Thyroid gland (tissue), 4 donors: ENCODE data around the gene HEXD. TPM values are rescaled to one million over a fixed set of nuclear protein-coding genes. Genes with fewer than 3 reads are reported as not detected.

Source experiments
- DNase-seq, 2 donors: peaks; one replicate each; pipeline ENCODE4 v3.0.0-alpha.2; 2019
- H3K27ac ChIP-seq, 3 donors: fragments of 200-600 bp; sonication (generic); 1 replicate in 2 of 3; 2 replicates in 1 of 3; pipeline ENCODE4 v1.5.1; 2016 to 2019; ENCODE audit warnings: mild to moderate bottlenecking in 1 of 3, moderate library complexity in 1 of 3
- H3K27me3 ChIP-seq: fragments of 200-600 bp; sonication (generic); one replicate; pipeline ENCODE4 v1.5.1; 2019
- H3K36me3 ChIP-seq, 2 donors: fragments of 200-600 bp; sonication (generic); one replicate each; pipeline ENCODE4 v1.5.1; 2016 to 2019
- H3K4me1 ChIP-seq, 2 donors: fragments of 200-600 bp; sonication (generic); one replicate each; pipeline ENCODE4 v1.5.1; 2017 to 2019
- H3K4me3 ChIP-seq, 3 donors: fragments of 200-600 bp; sonication (generic); replicated peaks in 1 of 3; 1 replicate in 2 of 3; 2 replicates in 1 of 3; pipeline ENCODE4 v1.5.1; 2016; ENCODE audit warnings: mild to moderate bottlenecking in 1 of 3
- H3K9me3 ChIP-seq: fragments of 200-600 bp; sonication (generic); one replicate; pipeline ENCODE4 v1.5.1; 2017
- POLR2A ChIP-seq, 2 donors: fragments of 450-650 bp; IDR thresholded peaks; one replicate each; pipeline ENCODE4 v1.6.1; 2017; ENCODE audit warnings: antibody characterized with exemption in 2 of 2, mild to moderate bottlenecking in 2 of 2, moderate library complexity in 1 of 2
- WGBS, 2 donors: methylation state at CpG; one replicate each; pipeline ENCODE4 v1.1.5; 2017; 5-methylcytosine and 5-hydroxymethylcytosine counted together
- intact Hi-C: fragments of 100-400 bp; cut with DNase I; formaldehyde crosslinking; loops from one replicate; pipeline ENCODE4 v1.15.1; 2023
- total RNA-seq, 4 donors: library from RNA; depleted of rRNA; stranded (reverse); fragments of >200 nt; gene quantifications; one replicate each; pipeline ENCODE4 v1.2.3, GENCODE V29; 2016
- TF ChIP-seq, protein P1 (sequence below), 6 experiments: fragments of 200-600 bp in 3 of 6; fragments of 450-650 bp in 3 of 6; sonication (generic) in 3 of 6; IDR thresholded peaks; one replicate each; pipeline ENCODE4 v1.5.1; 2016 to 2019; ENCODE audit warnings: antibody characterized with exemption in 6 of 6, mild to moderate bottlenecking in 2 of 6, inconsistent platforms in 1 of 6, moderate library complexity in 1 of 6

The HEXD gene
- total RNA-seq, 4 donors from 2014 or later: 33.2 to 72.7 (median 40.9) TPM

DNA sequence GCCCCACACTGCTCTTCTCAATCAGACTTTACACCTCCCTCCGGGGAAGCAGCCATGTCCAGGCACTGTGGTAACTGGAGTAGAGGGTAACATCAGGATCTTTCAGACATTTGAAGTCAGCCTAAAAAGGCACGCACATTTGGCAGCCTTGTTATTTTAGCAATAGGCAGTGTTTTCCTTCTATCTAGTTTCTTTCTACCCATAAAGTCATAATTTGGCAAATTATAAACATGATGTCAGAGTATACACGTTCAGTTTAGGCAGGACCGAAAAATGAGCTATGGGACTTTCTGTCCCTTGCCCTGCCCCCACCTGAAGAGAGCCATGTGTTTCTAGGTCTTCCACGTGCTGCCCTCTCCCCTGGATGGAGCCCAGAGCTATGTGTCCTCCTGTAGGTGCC lies 61.5 kb downstream of the HEXD start:
- Histone ChIP-seq H3K4me3 (no peak overlapping the region), H3K4me1 (no peaks in the 10 kb centered on the region), H3K9me3 (no peaks in the 10 kb centered on the region), H3K36me3 (peaks cover 32 to 49% of the 10 kb centered on the region in 2 donors), H3K27ac (no peak overlapping the region), H3K27me3 (no peaks in the 10 kb centered on the region)
- intact Hi-C loops: no loop called here
- 87 to 90% methylated on average over 4 to 5 of the region's 5 CpGs for WGBS, 2 donors
- no peak for DNase-seq
- TF ChIP-seq, protein P1, sequence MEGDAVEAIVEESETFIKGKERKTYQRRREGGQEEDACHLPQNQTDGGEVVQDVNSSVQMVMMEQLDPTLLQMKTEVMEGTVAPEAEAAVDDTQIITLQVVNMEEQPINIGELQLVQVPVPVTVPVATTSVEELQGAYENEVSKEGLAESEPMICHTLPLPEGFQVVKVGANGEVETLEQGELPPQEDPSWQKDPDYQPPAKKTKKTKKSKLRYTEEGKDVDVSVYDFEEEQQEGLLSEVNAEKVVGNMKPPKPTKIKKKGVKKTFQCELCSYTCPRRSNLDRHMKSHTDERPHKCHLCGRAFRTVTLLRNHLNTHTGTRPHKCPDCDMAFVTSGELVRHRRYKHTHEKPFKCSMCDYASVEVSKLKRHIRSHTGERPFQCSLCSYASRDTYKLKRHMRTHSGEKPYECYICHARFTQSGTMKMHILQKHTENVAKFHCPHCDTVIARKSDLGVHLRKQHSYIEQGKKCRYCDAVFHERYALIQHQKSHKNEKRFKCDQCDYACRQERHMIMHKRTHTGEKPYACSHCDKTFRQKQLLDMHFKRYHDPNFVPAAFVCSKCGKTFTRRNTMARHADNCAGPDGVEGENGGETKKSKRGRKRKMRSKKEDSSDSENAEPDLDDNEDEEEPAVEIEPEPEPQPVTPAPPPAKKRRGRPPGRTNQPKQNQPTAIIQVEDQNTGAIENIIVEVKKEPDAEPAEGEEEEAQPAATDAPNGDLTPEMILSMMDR (IDR thresholded peaks at IDR 0.05): no peak
- no peak for TF ChIP-seq POLR2A (IDR thresholded peaks at IDR 0.05)

DNA sequence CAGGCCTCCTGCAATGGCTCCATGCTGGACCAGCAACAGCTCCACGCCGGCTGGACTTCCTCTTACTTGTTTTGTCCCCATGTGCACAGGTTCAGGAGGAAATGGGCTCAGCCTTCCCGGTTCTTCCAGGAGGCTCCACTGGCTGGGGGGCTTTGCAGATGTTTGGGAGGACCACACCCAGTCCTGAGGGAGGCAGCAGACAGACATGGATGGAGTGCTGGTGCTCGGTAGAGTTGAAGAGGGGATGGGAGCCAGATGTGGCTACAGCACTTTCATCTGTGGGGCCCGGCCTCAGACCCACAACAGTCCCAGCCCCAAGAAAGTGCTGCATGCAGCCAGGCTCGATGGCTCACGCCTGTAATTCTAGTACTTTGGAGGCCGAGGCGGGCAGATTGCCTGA lies 62.2 kb downstream of the HEXD start:
- 92 to 94% methylated on average over 6 to 7 of the region's 9 CpGs for WGBS, 2 donors
- DNase-seq: no peak
- H3K4me1 ChIP-seq: no peaks in the 10 kb centered on the region
- H3K9me3 ChIP-seq: no peaks in the 10 kb centered on the region
- H3K27me3 ChIP-seq: no peaks in the 10 kb centered on the region
- intact Hi-C loops: no loop called here
- peaks cover 40 to 55% of the 10 kb centered on the region in 2 donors for H3K36me3 ChIP-seq
- TF ChIP-seq, protein P1 (IDR thresholded peaks at IDR 0.05): no peak
- TF ChIP-seq POLR2A (IDR thresholded peaks at IDR 0.05): no peak
- H3K27ac ChIP-seq: no peak overlapping the region
- no peak overlapping the region for H3K4me3 ChIP-seq

DNA sequence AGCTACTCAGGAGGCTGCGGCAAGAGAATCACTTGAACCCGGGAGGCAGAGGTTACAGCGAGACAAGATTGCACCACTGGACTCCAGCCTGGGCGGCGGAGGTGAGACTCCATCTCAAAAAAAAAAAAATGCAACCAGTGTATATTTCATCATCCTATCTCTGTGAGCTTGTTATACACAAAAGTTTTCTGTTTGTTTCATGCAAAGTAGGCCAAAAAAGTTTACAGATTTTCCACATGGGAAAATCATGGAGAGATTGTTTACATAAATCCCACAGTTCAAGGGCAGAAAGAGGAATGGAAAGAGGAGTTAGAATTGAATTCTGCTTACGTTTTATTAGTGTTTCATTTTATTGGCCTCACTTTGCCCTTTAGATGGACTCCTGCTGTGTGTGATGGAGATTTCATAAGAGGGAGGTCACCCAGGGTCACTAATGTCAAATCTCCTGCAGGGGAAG lies 65.1 kb downstream of the HEXD start:
- no peak for TF ChIP-seq POLR2A (IDR thresholded peaks at IDR 0.05)
- TF ChIP-seq, protein P1 (IDR thresholded peaks at IDR 0.05): no peak
- DNase-seq: no peak
- Histone ChIP-seq H3K36me3 (peaks cover 57 to 70% of the 10 kb centered on the region in 2 donors), H3K27ac (no peak overlapping the region), H3K4me1 (peaks cover 4 to 6% of the 10 kb centered on the region in 2 donors), H3K4me3 (no peak overlapping the region), H3K9me3 (no peaks in the 10 kb centered on the region), H3K27me3 (no peaks in the 10 kb centered on the region)
- WGBS, 2 donors: 88 to 92% methylated on average over 6 of the region's 6 CpGs
- intact Hi-C loops: no loop called here

DNA sequence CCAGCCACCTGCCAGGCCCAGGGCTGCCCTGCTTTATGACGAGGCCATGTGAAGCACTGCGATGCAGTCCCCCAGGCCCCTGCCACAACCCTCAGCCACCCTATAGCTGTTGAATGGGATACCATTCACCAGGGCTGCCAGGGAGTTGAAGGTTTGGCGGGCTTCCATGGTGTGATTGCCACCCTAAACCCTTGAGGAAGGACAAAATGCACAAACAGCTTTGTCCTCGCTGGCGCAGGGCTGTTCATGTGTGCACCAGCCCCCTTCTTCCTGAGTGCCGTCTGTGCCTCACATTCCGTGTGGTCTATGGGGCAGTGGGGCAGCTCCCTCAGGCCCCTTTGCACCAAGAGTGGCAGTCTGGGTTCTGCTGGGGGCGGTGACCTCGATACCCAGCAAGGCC lies 65.7 kb downstream of the HEXD start:
- Histone ChIP-seq H3K4me3 (no peak overlapping the region), H3K27ac (no peak overlapping the region), H3K4me1 (peaks cover 4 to 9% of the 10 kb centered on the region in 2 donors), H3K27me3 (no peaks in the 10 kb centered on the region), H3K9me3 (no peaks in the 10 kb centered on the region), H3K36me3 (peaks cover 55 to 68% of the 10 kb centered on the region in 2 donors)
- no peak for DNase-seq
- intact Hi-C loops: no loop called here
- WGBS, 2 donors: 91 to 95% methylated on average over 8 to 9 of the region's 9 CpGs
- TF ChIP-seq, protein P1 (IDR thresholded peaks at IDR 0.05): no peak
- no peak for TF ChIP-seq POLR2A (IDR thresholded peaks at IDR 0.05)

DNA sequence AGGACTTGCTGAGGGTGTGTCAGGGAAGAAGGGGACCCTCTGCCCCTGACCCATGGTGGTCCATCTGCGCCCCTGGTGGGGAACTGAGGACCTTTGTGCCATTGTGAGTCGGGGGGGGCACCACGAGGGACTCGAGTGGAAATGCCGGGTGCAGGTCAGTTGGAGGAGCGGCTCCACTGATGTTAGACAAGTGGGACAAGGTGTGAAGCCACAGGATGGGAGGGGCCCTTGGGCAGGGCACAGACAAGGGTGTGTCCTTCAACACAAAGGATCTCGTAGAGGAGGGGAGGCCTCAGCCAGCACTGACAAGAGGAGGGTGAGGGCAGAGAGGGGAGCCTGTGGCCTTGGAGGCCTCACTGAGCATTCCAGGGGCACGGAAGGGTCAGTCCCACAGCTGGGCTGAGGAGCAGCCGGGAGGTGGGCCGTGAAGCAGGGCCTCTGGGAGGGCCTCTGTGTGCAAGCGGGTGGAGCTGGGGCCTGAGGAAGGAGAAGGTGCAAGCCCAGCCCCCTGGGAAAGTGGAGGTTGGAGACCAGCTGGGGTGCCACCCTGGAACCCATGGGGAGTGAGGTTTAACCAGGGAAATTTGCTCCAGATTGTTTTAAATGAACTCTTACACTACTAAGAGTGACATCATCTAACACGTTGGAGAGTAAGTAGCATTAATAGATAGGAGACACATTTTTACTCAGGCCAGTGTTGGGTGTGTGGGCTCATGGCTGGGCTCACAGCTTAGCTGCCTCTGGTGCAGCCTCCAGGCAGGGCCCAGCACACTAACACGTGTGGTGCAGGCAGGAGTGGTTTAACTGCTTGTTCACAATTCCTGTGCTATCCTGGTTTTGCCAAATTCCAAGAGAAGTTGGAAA lies 68.3 kb downstream of the HEXD start:
- Histone ChIP-seq H3K27ac (no peak overlapping the region), H3K9me3 (no peaks in the 10 kb centered on the region), H3K27me3 (no peaks in the 10 kb centered on the region), H3K4me3 (no peak overlapping the region), H3K4me1 (peaks cover 4 to 9% of the 10 kb centered on the region in 2 donors), H3K36me3 (peaks cover 36 to 42% of the 10 kb centered on the region in 2 donors)
- intact Hi-C loops: no loop called here
- no peak for TF ChIP-seq POLR2A (IDR thresholded peaks at IDR 0.05)
- DNase-seq: no peak
- WGBS, 2 donors: 86 to 87% methylated on average over 13 of the region's 13 CpGs
